Prostate gland (tissue), 2 donors: ENCODE results near the gene PHEX. TPM values are rescaled to one million over a fixed set of nuclear protein-coding genes. Genes with fewer than 3 reads are reported as not detected.
A peak's percentile ranks its signal among the peaks of the same experiment; 100 is the strongest.

Experiments
- DNase-seq: peaks from one replicate; pipeline ENCODE4 v3.0.0-alpha.2; 2019; ENCODE audit warnings: low spot score
- H3K27ac ChIP-seq, 2 donors: fragments of 200-600 bp; sonication (generic); 2 replicates each; pipeline ENCODE4 v1.5.1; 2017 to 2019
- H3K27me3 ChIP-seq: fragments of 200-600 bp; sonication (generic); replicated peaks from 2 replicates; pipeline ENCODE4 v1.5.1; 2019; ENCODE audit not compliant: insufficient read depth
- H3K36me3 ChIP-seq, 2 donors: fragments of 200-600 bp; sonication (generic); 1 replicate in 1 of 2; 2 replicates in 1 of 2; pipeline versions ENCODE4 v1.5.1 to v1.8.1; 2017 to 2019
- H3K4me1 ChIP-seq: fragments of 200-600 bp; sonication (generic); replicated peaks from 2 replicates; pipeline ENCODE4 v1.5.1; 2019
- H3K4me3 ChIP-seq, 2 donors: fragments of 200-600 bp; sonication (generic); 2 replicates each; pipeline ENCODE4 v1.5.1; 2017 to 2019
- H3K9me3 ChIP-seq: fragments of 200-600 bp; sonication (generic); 2 replicates; pipeline ENCODE4 v1.5.1; 2017
- CTCF ChIP-seq, 4 experiments: fragments of 200-600 bp in 2 of 4; fragments of 450-650 bp in 2 of 4; sonication (generic) in 2 of 4; IDR thresholded peaks; 1 replicate in 3 of 4; 2 replicates in 1 of 4; pipeline ENCODE4 v1.5.1; 2016 to 2019; ENCODE audit warnings: antibody characterized with exemption in 4 of 4, mild to moderate bottlenecking in 2 of 4, moderate library complexity in 2 of 4
- POLR2A ChIP-seq: fragments of 450-650 bp; IDR thresholded peaks from one replicate; pipeline ENCODE4 v1.6.1; 2016; ENCODE audit warnings: antibody characterized with exemption, mild to moderate bottlenecking
- POLR2AphosphoS5 ChIP-seq: sonication (generic); formaldehyde crosslinking; IDR thresholded peaks from one replicate; pipeline ENCODE4 v1.6.1; 2017; ENCODE audit warnings: antibody characterized with exemption
- WGBS: methylation state at CpG from one replicate; pipeline ENCODE4 v1.1.5; 2018; 5-methylcytosine and 5-hydroxymethylcytosine counted together
- intact Hi-C: fragments of 100-400 bp; cut with DNase I; formaldehyde crosslinking; loops from one replicate; pipeline ENCODE4 v1.14.2; 2022
- total RNA-seq, 2 donors: library from RNA; depleted of rRNA; stranded (reverse); fragments of >200 nt; gene quantifications; one replicate each; pipeline ENCODE4 v1.1.0, GENCODE V29; 2016

The PHEX gene
- total RNA-seq, 2 donors from 2014 or later, result 0.34 to 0.82 TPM

- no peaks in the 10 kb centered on the region for H3K4me1 ChIP-seq
- peak; percentile 25 for DNase-seq
These were observed 104.0 kb downstream of the PHEX start for GRCh38 chrX:22135994-22136684.

GRCh38 chrX:22136711-22137110 lies 104.6 kb downstream of the PHEX start:
- no peak overlapping the region for H3K4me3 ChIP-seq
- no peaks in the 10 kb centered on the region for H3K9me3 ChIP-seq
- no peaks in the 10 kb centered on the region for H3K36me3 ChIP-seq
- intact Hi-C loops, result loop anchor here (2.0 to 10.0 kb wide), 2 partner anchors 56 to 1198 kb away; partner anchors contain the start of gene PTCHD1
- 36% methylated on average over 5 of the region's 5 CpGs for WGBS
- DNase-seq, result no peak
- no peaks in the 10 kb centered on the region for H3K4me1 ChIP-seq
- no peaks in the 10 kb centered on the region for H3K27me3 ChIP-seq
- H3K27ac ChIP-seq, result peak overlapping the region in 1 of 2 donors; percentile 41
- TF ChIP-seq POLR2A (no peak), CTCF (IDR thresholded peaks at IDR 0.05) (no peak), POLR2AphosphoS5 (no peak)

More at GRCh38 chrX:22135994-22136684, 104.0 kb downstream of the PHEX start:
- 6% methylated on average over 9 of the region's 11 CpGs for WGBS
- Histone ChIP-seq H3K4me3 (no peak overlapping the region), H3K36me3 (no peaks in the 10 kb centered on the region), H3K27ac (peak overlapping the region; percentile 41 to 45), H3K9me3 (no peaks in the 10 kb centered on the region), H3K27me3 (no peaks in the 10 kb centered on the region)
- intact Hi-C loops, result loop anchor here (2.0 to 10.0 kb wide), 2 partner anchors 57 to 1199 kb away; partner anchors contain the start of gene PTCHD1
- TF ChIP-seq CTCF (IDR thresholded peaks at IDR 0.05) (peak; percentile 42 to 62 (median 56)), POLR2AphosphoS5 (no peak)

GRCh38 chrX:22139822-22140221 lies 107.7 kb downstream of the PHEX start:
- H3K9me3 ChIP-seq, result no peaks in the 10 kb centered on the region
- DNase-seq, result no peak
- H3K4me1 ChIP-seq, result no peaks in the 10 kb centered on the region
- TF ChIP-seq POLR2AphosphoS5 (no peak), POLR2A (no peak), CTCF (IDR thresholded peaks at IDR 0.05) (no peak)
- H3K36me3 ChIP-seq, result no peaks in the 10 kb centered on the region
- WGBS, result 100% methylated on average over 1 of the region's 1 CpG
- intact Hi-C loops, result loop anchor here (10.0 kb wide), 1 partner anchor 1195 kb away; the partner anchor contains the start of gene PTCHD1
- H3K27me3 ChIP-seq, result no peaks in the 10 kb centered on the region
- H3K27ac ChIP-seq, result no peak overlapping the region
- no peak overlapping the region for H3K4me3 ChIP-seq

GRCh38 chrX:22141047-22141730 lies 109.1 kb downstream of the PHEX start:
- intact Hi-C loops, result no loop called here
- Histone ChIP-seq H3K4me3 (no peak overlapping the region), H3K4me1 (no peaks in the 10 kb centered on the region), H3K27me3 (no peaks in the 10 kb centered on the region), H3K36me3 (no peaks in the 10 kb centered on the region), H3K9me3 (no peaks in the 10 kb centered on the region), H3K27ac (no peak overlapping the region)
- TF ChIP-seq POLR2A (no peak), CTCF (IDR thresholded peaks at IDR 0.05) (no peak), POLR2AphosphoS5 (no peak)
- 88% methylated on average over 4 of the region's 4 CpGs for WGBS
- DNase-seq, result no peak
